SK-N-SH (cell line): ENCODE measurements around the gene FGF22. TPM values are rescaled to one million over a fixed set of nuclear protein-coding genes. Genes with fewer than 3 reads are reported as not detected.

Source experiments
- CTCF ChIA-PET: fragments of 300-600, 350-600 bp; formaldehyde crosslinking; extraction: SDS; loops from one replicate; lab custom pipeline; 2021; lab: Yijun Ruan, JAX
- POLR2A ChIA-PET: fragments of 350-600 bp; sonication (Branson Sonifier 250); formaldehyde crosslinking; extraction: SDS; loops from one replicate; lab custom pipeline; 2020; ENCODE audit warnings: antibody characterized with exemption, inconsistent platforms; lab: Yijun Ruan, JAX
- DNase-seq: peaks from one replicate; pipeline ENCODE4 v3.0.0; 2012
- H2AFZ ChIP-seq: fragments of 200-600 bp; sonication (generic); 2 replicates; pipeline ENCODE4 v1.8.1; 2016; ENCODE audit warnings: antibody characterized with exemption, mild to moderate bottlenecking, low read depth
- H3F3A ChIP-seq: fragments of 200-600 bp; sonication (generic); replicated peaks from 2 replicates; pipeline ENCODE3; 2016; ENCODE audit warnings: antibody characterized with exemption, mild to moderate bottlenecking; ENCODE audit not compliant: insufficient read depth
- H3K27ac ChIP-seq, 2 experiments: fragments of 200-500 bp in 1 of 2; fragments of 200-600 bp in 1 of 2; sonication (Bioruptor generic) in 1 of 2; sonication (generic), shearing (Covaris generic) in 1 of 2; 2 replicates each; pipeline versions ENCODE4 v1.5.1 to v1.6.1; 2014 to 2016; ENCODE audit warnings: low read depth in 2 of 2, inconsistent platforms in 1 of 2, low read length in 1 of 2, mild to moderate bottlenecking in 1 of 2, mixed read lengths in 1 of 2
- H3K27me3 ChIP-seq: fragments of 200-600 bp; sonication (generic), shearing (Covaris generic); 2 replicates; pipeline ENCODE4 v1.6.1; 2016; ENCODE audit warnings: mixed run types; ENCODE audit not compliant: insufficient read depth
- H3K36me3 ChIP-seq, 2 experiments: fragments of 200-500 bp in 1 of 2; fragments of 200-600 bp in 1 of 2; sonication (Bioruptor generic) in 1 of 2; sonication (generic) in 1 of 2; replicated peaks in 1 of 2; 2 replicates each; pipeline versions ENCODE3 to v1.5.1; 2014 to 2016; ENCODE audit warnings: low read length in 1 of 2, mild to moderate bottlenecking in 1 of 2; ENCODE audit not compliant: insufficient read depth in 2 of 2, control insufficient read depth in 1 of 2
- H3K4me1 ChIP-seq, 2 experiments: fragments of 200-500 bp in 1 of 2; fragments of 200-600 bp in 1 of 2; sonication (Bioruptor generic) in 1 of 2; sonication (generic), shearing (Covaris generic) in 1 of 2; 2 replicates each; pipeline versions ENCODE4 v1.5.1 to v1.6.1; 2014 to 2016; ENCODE audit warnings: low read depth in 1 of 2, low read length in 1 of 2, mixed run types in 1 of 2; ENCODE audit not compliant: insufficient read depth in 2 of 2, control insufficient read depth in 1 of 2
- H3K4me2 ChIP-seq: fragments of 200-600 bp; sonication (generic), shearing (Covaris generic); 2 replicates; pipeline ENCODE4 v1.6.1; 2017; ENCODE audit warnings: mixed run types
- H3K4me3 ChIP-seq, 2 experiments: fragments of 200-500 bp in 1 of 2; fragments of 200-600 bp in 1 of 2; sonication (Bioruptor generic) in 1 of 2; sonication (generic), shearing (Covaris generic) in 1 of 2; 2 replicates each; pipeline versions ENCODE4 v1.5.1 to v1.8.1; 2014 to 2016; ENCODE audit warnings: low read depth in 2 of 2, inconsistent platforms in 1 of 2, low read length in 1 of 2, mild to moderate bottlenecking in 1 of 2, mixed read lengths in 1 of 2, moderate library complexity in 1 of 2
- H3K79me2 ChIP-seq: fragments of 200-600 bp; sonication (generic); 2 replicates; pipeline ENCODE4 v1.8.1; 2017; ENCODE audit warnings: mild to moderate bottlenecking; ENCODE audit not compliant: insufficient read depth
- H3K9ac ChIP-seq: fragments of 200-600 bp; sonication (generic); 2 replicates; pipeline ENCODE4 v1.6.1; 2017; ENCODE audit warnings: mixed run types
- H3K9me2 ChIP-seq: fragments of 200-600 bp; sonication (generic); 2 replicates; pipeline ENCODE4 v1.6.1; 2017; ENCODE audit warnings: mixed run types
- H3K9me3 ChIP-seq: fragments of 200-600 bp; sonication (generic); 2 replicates; pipeline ENCODE4 v1.6.1; 2017; ENCODE audit warnings: mixed run types, mild to moderate bottlenecking, moderate library complexity
- H4K20me1 ChIP-seq: fragments of 200-600 bp; sonication (generic); 2 replicates; pipeline ENCODE4 v1.6.1; 2017; ENCODE audit warnings: mild to moderate bottlenecking, mixed run types; ENCODE audit not compliant: insufficient read depth
- ELF1 ChIP-seq: IDR thresholded peaks from 2 replicates; pipeline ENCODE4 v1.4.0; 2012
- EP300 ChIP-seq, 2 experiments: IDR thresholded peaks; 2 replicates each; pipeline versions ENCODE4 v1.4.0 to v1.6.1; 2012; ENCODE audit warnings: borderline replicate concordance in 1 of 2, low read depth in 1 of 2, low read length in 1 of 2
- FOXJ3 ChIP-seq: sonication (generic); formaldehyde crosslinking; IDR thresholded peaks from 2 replicates; pipeline ENCODE4 v1.5.1; 2020; ENCODE audit warnings: mild to moderate bottlenecking, missing genetic modification reagents
- FOXM1 ChIP-seq: IDR thresholded peaks from 2 replicates; pipeline ENCODE4 v1.4.0; 2012; ENCODE audit warnings: low read depth, mild to moderate bottlenecking
- GABPA ChIP-seq: IDR thresholded peaks from 2 replicates; pipeline ENCODE4 v1.4.0; 2012; ENCODE audit warnings: low read depth, mild to moderate bottlenecking
- GATA2 ChIP-seq: sonication (generic); formaldehyde crosslinking; IDR thresholded peaks from 2 replicates; pipeline ENCODE4 v1.5.0; 2020; ENCODE audit warnings: mild to moderate bottlenecking, missing genetic modification reagents
- IRF3 ChIP-seq: fragments of 150-350 bp; IDR thresholded peaks from 2 replicates; pipeline ENCODE4 v1.6.1; 2016; ENCODE audit warnings: mild to moderate bottlenecking, low read depth, low read length
- JUND ChIP-seq: IDR thresholded peaks from 2 replicates; pipeline ENCODE4 v1.4.0; 2012
- MAX ChIP-seq: IDR thresholded peaks from 2 replicates; pipeline ENCODE4 v1.4.0; 2012; ENCODE audit warnings: low read depth
- MEF2A ChIP-seq: IDR thresholded peaks from 2 replicates; pipeline ENCODE4 v1.4.0; 2012; ENCODE audit warnings: low read depth, borderline replicate concordance
- MXI1 ChIP-seq: IDR thresholded peaks from 2 replicates; pipeline ENCODE4 v1.6.1; 2012; ENCODE audit warnings: mild to moderate bottlenecking, low read depth, low read length, improper control_type of control experiment
- NFIC ChIP-seq: IDR thresholded peaks from 2 replicates; pipeline ENCODE4 v1.4.0; 2012; ENCODE audit warnings: borderline replicate concordance
- NRF1 ChIP-seq: IDR thresholded peaks from 2 replicates; pipeline ENCODE4 v1.6.1; 2012; ENCODE audit warnings: low read depth, mild to moderate bottlenecking, low read length
- PBX3 ChIP-seq: IDR thresholded peaks from 2 replicates; pipeline ENCODE4; 2012
- RCOR1 ChIP-seq: fragments of 150-350 bp; IDR thresholded peaks from 2 replicates; pipeline ENCODE4 v1.6.1; 2017; ENCODE audit warnings: antibody characterized with exemption, low read length
- RFX5 ChIP-seq: IDR thresholded peaks from 2 replicates; pipeline ENCODE4 v1.6.1; 2012; ENCODE audit warnings: mild to moderate bottlenecking, improper control_type of control experiment, low read length
- SMC3 ChIP-seq: IDR thresholded peaks from 2 replicates; pipeline ENCODE4 v1.6.1; 2012; ENCODE audit warnings: low read depth, low read length, improper control_type of control experiment
- TAF1 ChIP-seq: IDR thresholded peaks from 2 replicates; pipeline ENCODE4 v1.6.1; 2012; ENCODE audit warnings: low read depth, mild to moderate bottlenecking, low read length, moderate library complexity, borderline replicate concordance
- TCF12 ChIP-seq: IDR thresholded peaks from 2 replicates; pipeline ENCODE4 v1.4.0; 2012
- USF1 ChIP-seq: IDR thresholded peaks from 2 replicates; pipeline ENCODE4 v1.4.0; 2012; ENCODE audit warnings: low read depth, borderline replicate concordance
- USF2 ChIP-seq: fragments of 150-350 bp; IDR thresholded peaks from 2 replicates; pipeline ENCODE4 v1.6.1; 2017; ENCODE audit warnings: antibody characterized with exemption, low read length, low read depth, borderline replicate concordance
- YY1 ChIP-seq: IDR thresholded peaks from 2 replicates; pipeline ENCODE4 v1.4.0; 2012; ENCODE audit warnings: low read depth, mild to moderate bottlenecking
- WGBS: methylation state at CpG from one replicate; pipeline ENCODE4 v1.1.6; 2017; ENCODE audit warnings: low lambda C conversion rate; 5-methylcytosine and 5-hydroxymethylcytosine counted together
- polyA plus RNA-seq, 3 experiments: library from polyadenylated mRNA; depleted of rRNA; stranded (reverse); fragments of >200 nt; gene quantifications; 2 replicates each; pipeline ENCODE4 v1.2.3, GENCODE V29; 2012

The FGF22 gene
- polyA plus RNA-seq, 1 of the 3 experiments (the other 2 are of a cell fraction), result 0.62 TPM

- no peaks in the 10 kb centered on the region for H3F3A ChIP-seq
- no peaks in the 10 kb centered on the region for H4K20me1 ChIP-seq
- ChIA-PET CTCF (interaction anchor here (0.6 to 1.0 kb wide), 2 partner anchors 27 to 48 kb away, joined by 3 to 6 read pairs; no protein-coding TSS in a partner anchor), POLR2A (no interaction called here)
- TF ChIP-seq MAX (peak; percentile 49; the same call in 1 of the 2 replicates), NFIC (no peak)
- peak overlapping the region; percentile 100 for H3K4me2 ChIP-seq
- H3K27me3 ChIP-seq, result no peaks in the 10 kb centered on the region
- no peaks in the 10 kb centered on the region for H3K9me3 ChIP-seq
- H3K79me2 ChIP-seq, result peaks cover 31% of the 10 kb centered on the region
- H2AFZ ChIP-seq, result peak overlapping the region; percentile 86
- peaks cover 4 to 22% of the 10 kb centered on the region in 2 experiments; a peak in 3 of 4 replicates for H3K4me1 ChIP-seq
- peak overlapping the region; percentile 45 to 64; a peak in 3 of 4 replicates for H3K27ac ChIP-seq
- H3K36me3 ChIP-seq, result peaks cover 3 to 8% of the 10 kb centered on the region in 2 experiments
- H3K9me2 ChIP-seq, result no peaks in the 10 kb centered on the region
- WGBS, result 0% methylated on average over 11 of the region's 35 CpGs
- H3K4me3 ChIP-seq, result peak overlapping the region; percentile 75 to 93
- DNase-seq, result peak; percentile 68
- H3K9ac ChIP-seq, result peak overlapping the region; percentile 80
These were observed 7.1 kb upstream of the FGF22 start for GRCh38 chr19:632579-633067.

GRCh38 chr19:633068-633785, 6.5 kb upstream of the FGF22 start, which contains the start of gene POLRMT:
Gene POLRMT (minus strand): TSS chr19:633537. CDS start chr19:633512, 25 bp downstream.
- Histone ChIP-seq H3K9ac (peak within 1 kb of the TSS; percentile 80), H3K4me1 (peaks cover 4 to 22% of the 10 kb centered on the region in 2 experiments; a peak in 3 of 4 replicates), H3F3A (no peaks in the 10 kb centered on the region), H3K27ac (peak within 1 kb of the TSS; percentile 63 to 64), H3K4me3 (peak within 1 kb of the TSS; percentile 75 to 93), H3K9me3 (no peaks in the 10 kb centered on the region), H3K36me3 (peaks cover 3 to 8% of the 10 kb centered on the region in 2 experiments), H3K27me3 (no peaks in the 10 kb centered on the region), H2AFZ (peak within 1 kb of the TSS; percentile 87), H3K9me2 (no peaks in the 10 kb centered on the region), H3K79me2 (peaks cover 31% of the 10 kb centered on the region), H3K4me2 (peak within 1 kb of the TSS; percentile 100), H4K20me1 (no peaks in the 10 kb centered on the region)
- CTCF ChIA-PET, result interaction anchor here (1.0 to 1.6 kb wide), 3 partner anchors 49 to 101 kb away, joined by 5 to 6 read pairs (median 6); no protein-coding TSS in a partner anchor
- WGBS, result 2% methylated on average over 28 of the region's 67 CpGs
- POLR2A ChIA-PET, result no interaction called here
- DNase-seq, result peak; percentile 100
- no peak for TF ChIP-seq GATA2 (CRISPR knock-in tag)
- TF ChIP-seq USF1, result no peak
- TF ChIP-seq JUND, result no peak
- no peak for TF ChIP-seq EP300 (IDR thresholded peaks at IDR 0.05; ENCODE audit: borderline replicate concordance in 1 of 2, low read depth in 1 of 2, low read length in 1 of 2)
- no peak for TF ChIP-seq SMC3
- no peak for TF ChIP-seq NFIC
- no peak for TF ChIP-seq MEF2A
- TF ChIP-seq PBX3, result peak; percentile 97
- no peak; the same call in 1 of the 2 replicates for TF ChIP-seq YY1
- TF ChIP-seq TAF1, result no peak
- TF ChIP-seq FOXM1, result no peak
- TF ChIP-seq FOXJ3 (CRISPR knock-in tag), result no peak
- TF ChIP-seq MAX, result peak; percentile 95
- peak; percentile 63 for TF ChIP-seq ELF1
- peak; percentile 87 for TF ChIP-seq NRF1
- TF ChIP-seq RCOR1, result no peak
- TF ChIP-seq MXI1, result peak; percentile 86
- peak; percentile 67 for TF ChIP-seq IRF3
- peak; percentile 49; the same call in 1 of the 2 replicates for TF ChIP-seq RFX5
- TF ChIP-seq USF2, result no peak
- no peak for TF ChIP-seq TCF12
- TF ChIP-seq GABPA, result peak; percentile 87
